KMS-11 (cell line): ENCODE measurements around the gene TMEM138.
"Not testable (repeated sequence)": the region's sequence is repeated elsewhere in the genome, so short reads cannot be mapped to it uniquely, and the experiment has no call there.

ENCODE experiments used
- H2AFZ ChIP-seq: fragments of 200-600 bp; sonication (generic); 2 replicates; pipeline ENCODE4 v1.6.1; 2016; ENCODE audit warnings: antibody characterized with exemption, mixed run types, low read depth
- H3K27ac ChIP-seq: fragments of 200-600 bp; sonication (generic); 2 replicates; pipeline ENCODE4 v1.6.1; 2016; ENCODE audit warnings: mild to moderate bottlenecking, mixed run types
- H3K27me3 ChIP-seq: fragments of 200-600 bp; sonication (generic); 2 replicates; pipeline ENCODE4 v1.6.1; 2017; ENCODE audit warnings: mild to moderate bottlenecking, low read depth, mixed run types, moderate library complexity; ENCODE audit not compliant: insufficient read depth
- H3K36me3 ChIP-seq: fragments of 200-600 bp; sonication (generic); 2 replicates; pipeline ENCODE4 v1.6.1; 2017; ENCODE audit warnings: mild to moderate bottlenecking, mixed run types; ENCODE audit not compliant: insufficient read depth
- H3K4me1 ChIP-seq: fragments of 200-600 bp; sonication (generic); 2 replicates; pipeline ENCODE4 v1.6.1; 2016; ENCODE audit warnings: mild to moderate bottlenecking, low read depth, mixed run types; ENCODE audit not compliant: poor library complexity, severe bottlenecking
- H3K4me2 ChIP-seq: fragments of 200-600 bp; sonication (generic); 2 replicates; pipeline ENCODE4 v1.7.0; 2016; ENCODE audit warnings: mild to moderate bottlenecking, mixed run types
- H3K4me3 ChIP-seq: fragments of 200-600 bp; sonication (generic); IDR thresholded peaks from 2 replicates; pipeline ENCODE4 v1.6.1; 2017; ENCODE audit warnings: low read depth, low read length, mixed read lengths; ENCODE audit not compliant: insufficient read depth
- H3K79me2 ChIP-seq: fragments of 200-600 bp; sonication (generic); 2 replicates; pipeline ENCODE4 v1.6.1; 2016; ENCODE audit warnings: low read depth, mixed run types; ENCODE audit not compliant: insufficient read depth
- H3K9ac ChIP-seq: fragments of 200-600 bp; sonication (generic); 2 replicates; pipeline ENCODE4 v1.6.1; 2016; ENCODE audit warnings: mild to moderate bottlenecking, mixed run types
- H4K20me1 ChIP-seq: fragments of 200-600 bp; sonication (generic); 2 replicates; pipeline ENCODE4 v1.6.1; 2016; ENCODE audit warnings: mild to moderate bottlenecking, mixed run types; ENCODE audit not compliant: insufficient read depth
- CTCF ChIP-seq: fragments of 200-600 bp; sonication (generic); conservative IDR thresholded peaks from 2 replicates; pipeline ENCODE4 v1.6.1; 2017; ENCODE audit warnings: low read depth, mild to moderate bottlenecking, antibody characterized with exemption, low read length, moderate library complexity, mixed read lengths

Gene TMEM138

DNA sequence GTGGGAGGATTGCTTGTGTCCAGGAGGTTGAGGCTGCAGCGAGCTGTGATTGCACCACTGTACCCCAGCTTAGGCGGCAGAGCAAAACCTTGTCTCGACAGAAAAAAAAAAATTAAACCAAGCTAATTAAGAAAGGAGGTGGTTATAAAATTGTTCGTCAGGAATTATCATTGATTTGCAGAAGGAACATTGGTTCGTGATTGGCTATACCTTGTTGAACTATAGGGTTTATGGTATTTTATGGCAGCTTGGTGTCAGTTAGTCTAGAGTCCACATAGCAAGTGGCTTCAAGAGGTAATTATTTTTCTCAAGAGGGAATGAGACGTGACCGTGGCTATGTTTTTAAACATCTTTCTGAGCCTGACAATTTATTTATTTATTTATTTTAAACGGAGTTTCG is 18.7 kb downstream of the TMEM138 start:
- H3K36me3 ChIP-seq = no peaks in the 10 kb centered on the region
- no peak overlapping the region for H3K9ac ChIP-seq
- no peak overlapping the region for H3K4me2 ChIP-seq
- no peaks in the 10 kb centered on the region for H3K27me3 ChIP-seq
- no peak overlapping the region for H2AFZ ChIP-seq
- H3K27ac ChIP-seq = no peak overlapping the region
- H4K20me1 ChIP-seq = no peaks in the 10 kb centered on the region
- H3K4me1 ChIP-seq = peaks cover 35% of the 10 kb centered on the region
- no peak overlapping the region for H3K4me3 ChIP-seq
- no peak for TF ChIP-seq CTCF
- H3K79me2 ChIP-seq = no peaks in the 10 kb centered on the region

DNA sequence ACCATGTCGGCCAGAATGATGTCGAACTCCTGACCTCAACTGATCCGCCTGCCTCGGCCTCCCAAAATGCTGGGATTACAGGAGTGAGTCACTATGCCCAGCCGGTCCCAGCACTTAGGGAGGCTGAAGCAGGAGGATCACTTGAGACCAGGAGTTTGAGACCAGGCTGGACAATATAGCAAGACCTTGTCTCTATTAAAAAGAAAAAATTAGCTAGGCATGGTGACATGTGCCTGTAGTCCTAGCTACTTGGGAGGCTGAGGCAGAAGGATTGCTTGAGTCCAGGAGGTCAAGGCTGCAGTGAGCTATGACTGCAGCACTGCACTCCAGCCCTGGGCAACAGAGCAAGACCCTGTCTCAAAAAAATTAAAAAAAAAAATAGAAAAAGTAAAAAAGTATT is 21.7 kb downstream of the TMEM138 start:
- not testable (repeated sequence) for H3K9ac ChIP-seq, H3K27ac ChIP-seq, H3K4me3 ChIP-seq, H3K36me3 ChIP-seq, H3K79me2 ChIP-seq, H2AFZ ChIP-seq, H4K20me1 ChIP-seq, H3K27me3 ChIP-seq, H3K4me2 ChIP-seq
- H3K4me1 ChIP-seq = peaks cover 36% of the 10 kb centered on the region

GRCh38 chr11:61384271-61385242 is 22.4 kb downstream of the TMEM138 start:
- Histone ChIP-seq H4K20me1 (no peaks in the 10 kb centered on the region), H3K27me3 (no peaks in the 10 kb centered on the region), H3K4me2 (no peak overlapping the region), H3K79me2 (no peaks in the 10 kb centered on the region), H3K27ac (no peak overlapping the region), H3K4me3 (no peak overlapping the region), H3K36me3 (no peaks in the 10 kb centered on the region), H3K9ac (no peak overlapping the region), H3K4me1 (peaks cover 36% of the 10 kb centered on the region), H2AFZ (no peak overlapping the region)
- TF ChIP-seq CTCF = no peak

DNA sequence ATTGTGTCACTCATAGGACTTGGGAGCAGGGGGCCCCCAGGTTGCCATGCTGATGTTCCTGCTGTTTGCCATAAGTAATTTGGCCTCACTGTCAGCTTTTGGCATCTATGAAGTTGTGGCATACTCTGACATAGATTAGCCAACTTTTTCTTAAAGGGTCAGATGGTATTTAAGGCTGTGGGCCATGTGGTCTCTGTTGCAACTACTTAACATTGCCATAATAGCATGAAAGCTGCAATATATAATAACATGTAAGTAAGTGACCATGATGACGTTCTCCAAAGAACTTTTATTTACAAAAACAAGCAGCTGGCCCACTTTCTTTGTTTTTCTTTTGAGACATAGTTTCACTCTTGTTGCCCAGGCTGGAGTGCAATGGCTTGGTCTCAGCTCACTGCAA is 28.0 kb downstream of the TMEM138 start:
- H3K27me3 ChIP-seq = no peaks in the 10 kb centered on the region
- H3K36me3 ChIP-seq = no peaks in the 10 kb centered on the region
- no peak overlapping the region for H3K4me2 ChIP-seq
- no peak overlapping the region for H2AFZ ChIP-seq
- no peaks in the 10 kb centered on the region for H4K20me1 ChIP-seq
- TF ChIP-seq CTCF = no peak
- H3K9ac ChIP-seq = no peak overlapping the region
- no peak overlapping the region for H3K4me3 ChIP-seq
- peaks cover 14% of the 10 kb centered on the region for H3K4me1 ChIP-seq
- H3K27ac ChIP-seq = no peak overlapping the region
- 0 out of 2 replicates have a peak, but pooled peaks cover 3% of the 10 kb centered on the region for H3K79me2 ChIP-seq

DNA sequence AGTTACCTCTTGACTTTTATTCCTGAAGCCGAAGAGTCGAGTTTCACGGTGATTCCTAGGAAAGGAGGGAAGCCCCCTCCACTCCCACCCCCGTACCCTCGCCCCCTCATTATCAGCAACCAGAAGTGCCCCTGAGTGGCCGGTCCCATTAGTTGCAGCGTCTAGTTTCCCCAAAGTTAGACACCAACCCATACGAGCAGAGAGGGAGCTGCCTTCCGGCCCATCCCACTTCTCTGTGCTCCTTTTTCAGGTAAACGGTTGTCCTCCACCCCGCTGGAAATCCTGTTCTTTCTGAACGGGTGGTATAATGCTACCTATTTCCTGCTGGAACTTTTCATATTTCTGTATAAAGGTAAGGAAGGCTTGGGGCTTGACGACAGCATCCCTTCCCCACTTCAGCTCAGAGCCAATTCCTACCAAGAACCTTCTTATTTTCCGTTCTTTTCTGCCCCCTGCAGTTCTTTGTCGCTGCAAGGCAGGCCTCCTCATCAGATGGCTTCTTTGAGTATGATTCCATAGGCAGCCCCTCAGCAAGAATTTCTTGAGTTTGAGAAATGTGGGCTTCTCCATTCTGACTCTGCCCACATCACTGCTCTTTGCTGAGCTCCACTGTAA is 30.9 kb downstream of the TMEM138 start:
- Histone ChIP-seq H2AFZ (peak overlapping the region; percentile 98), H3K4me2 (peak overlapping the region; percentile 90)

More for the DNA sequence above, 30.9 kb downstream of the TMEM138 start:
- Histone ChIP-seq H3K27me3 (no peaks in the 10 kb centered on the region), H3K79me2 (0 out of 2 replicates have a peak, but pooled peaks cover 3% of the 10 kb centered on the region), H3K4me1 (peaks cover 6% of the 10 kb centered on the region), H4K20me1 (no peaks in the 10 kb centered on the region), H3K27ac (peak overlapping the region; percentile 47; the same call in 1 of the 2 replicates), H3K36me3 (no peaks in the 10 kb centered on the region), H3K4me3 (no peak overlapping the region), H3K9ac (peak overlapping the region; percentile 70; the same call in 1 of the 2 replicates)
- TF ChIP-seq CTCF = no peak
